G401.6 (cell line): ENCODE data around the gene SPATA2.
"Not testable (repeated sequence)": the region's sequence is repeated elsewhere in the genome, so short reads cannot be mapped to it uniquely, and the experiment has no call there.

Source experiments
- FAIRE-seq: peaks from 2 replicates; lab custom pipeline; 2012; peaks lifted over from hg19 to GRCh38; lab: Jason Lieb, UNC

Gene SPATA2

DNA sequence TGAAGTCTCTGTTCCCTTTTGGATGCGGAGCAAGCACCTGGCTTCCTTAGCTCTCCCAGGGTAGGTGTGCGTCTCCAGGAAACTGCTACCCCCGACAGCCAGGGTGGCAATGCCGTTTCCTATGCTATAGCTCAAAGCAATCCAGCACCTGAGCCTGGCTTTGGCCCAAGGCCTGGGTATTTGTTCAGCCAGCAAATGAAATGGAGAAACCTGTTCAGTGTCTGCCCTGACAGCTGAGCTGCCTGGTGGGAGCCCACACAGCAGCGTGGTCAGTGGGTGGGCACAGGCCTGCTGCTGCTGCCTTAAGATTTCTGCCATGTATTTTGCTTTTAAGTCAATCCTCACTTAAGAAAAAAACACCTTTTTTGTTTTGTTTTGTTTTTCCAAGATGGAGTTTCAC is 13.7 kb downstream of the SPATA2 start:
- FAIRE-seq = no peak

DNA sequence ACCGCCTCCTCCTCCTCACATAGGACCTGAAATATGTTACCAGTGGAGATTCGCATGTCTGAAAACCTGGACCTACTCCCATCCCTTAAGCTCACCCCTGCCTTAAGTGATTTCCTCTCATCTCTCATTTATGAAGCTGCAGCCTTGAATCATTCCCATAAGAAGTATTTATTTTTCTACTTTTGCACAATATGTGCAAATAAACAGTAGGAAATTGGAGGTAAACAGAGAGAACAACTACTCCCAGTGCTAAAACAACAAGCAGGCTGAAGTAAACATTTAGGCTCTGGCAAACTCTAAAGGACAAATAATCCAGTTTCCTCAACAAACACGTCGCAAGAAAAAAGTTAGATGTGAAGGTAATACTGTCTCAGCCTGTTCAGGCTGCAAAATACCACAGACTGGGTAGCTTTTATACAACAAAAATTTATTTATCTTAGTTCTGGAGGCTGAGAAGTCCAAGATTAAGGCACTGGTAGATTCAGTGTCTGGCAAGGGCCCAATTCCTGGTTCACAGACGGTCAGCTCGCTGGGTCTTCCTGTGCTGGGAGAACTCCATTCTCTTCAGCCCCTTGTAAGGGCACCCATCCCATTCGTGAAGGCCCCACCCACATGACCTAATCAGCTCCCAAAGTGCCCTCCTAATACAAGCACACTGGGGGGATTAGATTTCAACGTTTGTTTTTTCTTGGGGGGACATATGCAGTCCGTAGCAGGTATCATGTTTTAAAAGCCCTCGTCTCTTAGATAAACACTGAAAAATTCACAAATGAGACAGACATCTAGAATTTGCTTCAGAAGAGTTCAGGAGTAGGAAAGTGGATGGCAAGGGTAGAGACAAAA is 15.6 kb downstream of the SPATA2 start:
- no peak for FAIRE-seq

GRCh38 chr20:49896204-49896603 is 19.1 kb downstream of the SPATA2 start:
- no peak for FAIRE-seq

DNA sequence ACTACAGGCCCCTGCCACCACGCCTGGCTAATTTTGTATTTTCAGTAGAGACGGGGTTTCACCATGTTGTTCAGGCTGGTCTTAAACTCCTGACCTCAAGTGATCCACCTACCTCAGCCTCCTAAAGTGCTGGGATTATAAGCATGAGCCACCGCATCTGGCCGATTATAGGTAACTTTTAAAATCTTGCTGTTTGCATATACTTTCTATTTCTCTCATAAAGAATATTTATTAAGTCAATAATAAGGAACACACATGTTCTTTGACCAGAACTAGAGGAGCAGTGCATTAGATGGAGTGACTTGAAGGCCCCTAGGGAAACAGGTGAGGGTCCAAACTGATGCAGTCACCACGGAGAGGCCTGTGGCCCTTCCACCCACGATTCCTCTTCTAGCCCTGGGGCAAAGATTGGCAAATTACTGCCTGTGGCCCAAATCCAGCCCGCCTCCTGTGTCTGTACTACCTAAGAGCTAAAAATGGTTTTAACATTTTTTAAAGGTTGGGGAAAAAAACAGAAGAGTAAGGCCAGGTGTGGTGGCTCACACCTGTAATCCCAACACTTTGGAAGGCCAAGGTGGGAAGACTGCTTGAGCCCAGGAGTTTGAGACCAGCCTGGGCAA is 19.7 kb downstream of the SPATA2 start:
- FAIRE-seq = not testable (repeated sequence)

GRCh38 chr20:49894073-49894470 is 21.3 kb downstream of the SPATA2 start:
- no peak for FAIRE-seq

DNA sequence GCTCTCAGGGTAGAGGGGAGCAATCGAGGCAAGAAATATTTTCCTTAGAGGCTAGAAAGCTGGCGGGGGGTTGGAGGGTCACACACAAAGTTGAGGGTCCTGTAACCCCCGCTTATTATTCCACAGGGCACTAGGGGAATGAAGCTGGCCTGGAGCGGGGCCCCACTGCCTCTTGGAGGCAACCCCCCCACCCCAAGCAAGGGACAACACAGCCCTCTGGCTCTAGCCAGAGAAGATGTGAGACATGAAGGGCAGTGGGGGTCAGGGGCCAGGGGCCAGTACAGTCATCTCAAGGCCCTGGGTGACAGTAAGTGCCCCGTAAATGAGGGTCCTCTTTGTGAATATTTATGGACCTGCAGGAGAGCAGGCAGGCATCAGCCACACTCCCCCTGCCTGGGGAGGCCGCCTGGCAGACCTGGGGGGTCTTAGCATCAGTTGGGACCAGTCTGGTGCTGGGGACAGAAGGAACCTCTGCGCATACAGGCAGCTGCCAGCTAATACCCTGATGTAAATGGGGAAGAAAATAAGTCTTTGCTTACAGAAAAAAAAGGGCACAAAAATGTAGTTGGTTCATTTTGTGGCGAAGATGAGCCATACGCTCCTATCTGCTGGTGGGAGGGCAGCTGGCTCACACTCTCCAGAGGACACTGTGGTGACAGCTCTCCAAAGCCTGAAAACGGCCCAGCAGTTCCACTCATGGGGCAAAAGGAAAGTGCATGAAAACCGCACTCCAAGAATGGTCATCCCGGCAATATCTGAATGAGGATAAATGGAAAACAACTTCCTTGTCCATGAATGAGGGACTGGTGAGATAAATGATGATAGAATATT is 21.9 kb downstream of the SPATA2 start:
- FAIRE-seq = no peak

GRCh38 chr20:49892817-49893216 is 22.5 kb downstream of the SPATA2 start:
- no peak for FAIRE-seq

DNA sequence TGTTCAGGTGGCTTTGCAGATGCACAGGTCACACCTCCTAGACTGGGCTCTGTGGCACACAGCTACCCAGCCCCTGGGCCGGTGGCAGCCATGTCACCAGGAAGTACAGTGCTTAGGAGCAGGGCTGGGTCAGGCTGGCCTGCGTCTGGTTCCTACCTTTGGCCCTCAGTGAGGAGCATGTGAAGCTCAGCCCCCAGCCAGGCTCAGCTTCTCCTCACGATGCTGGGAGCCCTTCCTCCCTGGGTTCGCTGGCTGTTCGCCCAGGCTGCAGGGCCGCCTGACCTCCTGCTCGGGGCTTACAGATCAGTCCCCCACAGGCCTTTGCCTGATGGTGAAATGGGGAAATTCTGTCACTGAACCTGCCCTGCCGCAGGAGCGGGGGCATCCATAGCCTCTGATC is 23.1 kb downstream of the SPATA2 start:
- no peak for FAIRE-seq

DNA sequence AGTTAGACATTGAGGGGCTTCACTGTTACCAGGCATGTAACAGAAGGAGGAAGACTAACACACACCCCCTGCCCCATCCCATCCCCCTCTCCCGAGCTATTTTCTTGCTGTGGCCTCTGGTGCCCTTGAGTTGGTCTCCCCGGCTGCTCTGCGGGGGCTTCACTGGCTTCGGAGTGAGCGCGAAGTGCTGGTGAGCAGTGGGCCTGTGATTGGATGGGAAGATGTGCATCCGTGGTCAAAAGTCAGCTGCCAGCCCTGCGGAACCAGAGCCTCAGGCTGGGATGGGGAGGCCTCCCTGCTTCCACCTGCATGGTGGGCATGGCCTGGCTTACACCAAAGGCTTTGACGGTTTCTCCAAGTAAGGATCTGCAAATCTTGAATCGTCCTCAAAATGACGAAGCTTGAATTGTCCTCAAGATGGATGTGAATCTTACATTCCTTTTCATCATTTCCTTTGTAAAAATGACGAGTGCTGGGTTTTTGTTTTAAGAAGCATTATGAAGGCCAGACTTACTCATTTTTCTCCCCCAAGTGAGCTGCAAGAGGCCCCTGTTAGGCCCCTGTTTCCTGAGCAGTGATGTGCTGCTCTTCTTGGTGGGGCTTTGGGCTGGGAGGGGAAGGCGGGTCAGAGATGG is 23.7 kb downstream of the SPATA2 start:
- no peak for FAIRE-seq

GRCh38 chr20:49890471-49891361 is 24.6 kb downstream of the SPATA2 start:
- no peak for FAIRE-seq

GRCh38 chr20:49889935-49890333 is 25.4 kb downstream of the SPATA2 start:
- FAIRE-seq = no peak

DNA sequence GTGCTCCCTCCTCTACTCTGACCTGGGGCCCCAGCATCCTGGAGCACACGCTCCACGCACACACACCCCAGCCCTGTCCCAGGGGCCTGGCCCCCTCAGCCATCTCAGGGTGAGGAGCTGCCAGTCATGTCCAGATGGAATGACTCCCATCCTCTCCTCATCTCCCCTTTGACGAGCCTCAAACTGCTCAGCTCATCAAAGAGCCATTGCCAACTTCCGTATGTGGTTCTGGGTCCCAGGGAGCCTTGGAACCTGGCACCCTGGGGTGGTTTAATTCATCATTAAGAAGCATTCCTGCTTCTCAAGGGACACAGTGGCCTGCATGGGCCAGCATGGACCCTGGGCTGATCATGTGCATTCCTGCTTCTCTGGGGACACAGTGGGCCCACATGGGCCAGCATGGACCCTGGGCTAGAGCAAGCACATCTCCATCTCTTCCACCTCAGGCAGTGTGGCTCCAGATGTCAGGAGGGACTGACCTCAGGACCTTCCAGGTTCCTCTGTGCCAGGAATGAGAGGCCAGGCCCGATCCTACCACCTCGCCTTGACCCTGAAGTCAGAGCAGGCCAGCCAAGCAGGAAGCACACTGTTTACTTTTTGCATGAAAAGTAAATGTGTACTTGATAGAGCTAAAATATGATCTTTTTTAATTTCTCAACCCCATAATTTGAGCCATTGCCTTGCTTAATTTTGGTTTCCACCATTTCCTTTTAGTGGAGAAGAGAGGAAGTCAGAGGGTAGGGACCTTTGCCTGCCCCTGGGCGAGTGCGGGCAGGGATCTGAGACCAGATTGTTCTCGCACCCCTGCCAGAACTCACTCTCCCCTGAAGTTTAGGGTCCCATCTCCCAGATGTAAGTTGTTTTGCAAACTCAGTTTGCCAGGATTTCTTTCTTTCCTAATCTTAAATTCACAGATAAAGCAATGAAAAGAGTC is 26.1 kb downstream of the SPATA2 start:
- FAIRE-seq = no peak

GRCh38 chr20:49888212-49889000 is 26.9 kb downstream of the SPATA2 start:
- peak; percentile 80 for FAIRE-seq

DNA sequence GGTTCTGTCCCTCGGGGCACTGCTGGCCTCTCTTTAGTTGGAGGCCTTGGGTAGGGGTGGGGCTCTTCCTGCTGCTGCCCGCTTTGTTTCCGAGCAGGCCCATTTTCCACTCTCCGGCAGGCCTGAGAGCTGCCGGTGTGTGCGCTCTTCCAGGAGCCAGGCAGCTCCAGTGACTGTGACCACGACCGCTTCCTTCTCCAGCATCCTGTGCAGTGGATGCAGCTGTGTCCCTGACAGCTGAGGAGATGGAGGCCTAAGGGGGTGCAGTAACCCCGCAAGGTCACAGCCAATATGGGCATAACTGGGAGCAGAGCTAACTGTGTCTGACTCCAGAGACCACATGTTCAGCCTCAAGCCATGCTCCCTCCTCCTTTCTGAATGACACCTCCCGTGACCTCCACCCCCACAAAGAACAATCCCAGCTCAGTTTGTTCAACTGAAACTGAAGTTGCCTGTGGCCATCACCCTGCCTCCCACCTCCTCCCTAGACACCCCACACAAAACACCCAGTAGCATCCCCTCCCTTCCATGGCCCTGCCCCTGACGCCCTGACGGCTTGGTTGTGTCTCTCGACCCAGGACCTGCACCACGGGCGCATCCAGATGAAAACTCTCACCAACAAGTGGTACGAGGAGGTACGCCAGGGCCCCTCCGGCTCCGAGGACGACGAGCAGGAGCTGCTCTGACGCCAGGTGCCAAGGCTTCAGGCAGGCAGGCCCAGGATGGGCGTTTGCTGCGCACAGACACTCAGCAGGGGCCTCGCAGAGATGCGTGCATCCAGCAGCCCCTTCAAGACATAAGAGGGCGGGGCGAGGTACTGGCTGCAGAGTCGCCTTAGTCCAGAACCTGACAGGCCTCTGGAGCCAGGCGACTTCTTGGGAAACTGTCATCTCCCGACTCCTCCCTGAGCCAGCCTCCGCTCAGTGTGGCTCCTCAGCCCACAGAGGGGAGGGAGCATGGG is 27.8 kb downstream of the SPATA2 start:
- no peak for FAIRE-seq

DNA sequence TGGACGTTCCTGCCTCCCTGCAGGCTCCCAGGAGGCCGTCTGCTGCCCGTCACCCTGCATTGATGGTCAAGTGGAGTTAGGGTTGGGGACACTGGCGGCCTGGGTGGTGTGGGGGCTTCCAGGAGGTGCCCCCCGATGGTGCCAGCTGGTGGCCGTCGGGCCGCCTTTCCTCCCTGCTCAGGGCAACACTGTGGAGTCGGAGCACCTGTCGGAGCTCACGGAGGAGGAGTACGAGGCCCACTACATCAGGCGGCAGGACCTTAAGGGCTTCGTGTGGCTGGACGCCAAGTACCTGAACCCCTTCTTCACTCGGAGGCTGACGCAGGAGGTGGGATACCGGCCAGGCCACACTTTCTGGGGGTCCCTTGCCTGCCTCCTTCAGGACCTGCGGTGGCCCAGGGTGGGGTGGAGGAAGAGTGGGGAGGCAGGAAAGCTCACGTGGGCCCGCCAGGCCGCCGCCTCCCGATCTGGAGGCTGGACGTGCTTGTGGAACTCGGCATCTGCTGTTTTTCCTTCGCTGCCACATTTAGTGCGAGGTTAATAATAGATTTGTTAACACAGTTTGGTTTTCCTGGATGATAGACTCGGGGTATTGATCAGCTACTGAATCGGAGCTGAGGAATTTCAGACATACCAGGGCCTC is 28.6 kb downstream of the SPATA2 start:
- no peak for FAIRE-seq

- FAIRE-seq = no peak
Observed at GRCh38 chr20:49885558-49886332, 29.6 kb downstream of the SPATA2 start.

DNA sequence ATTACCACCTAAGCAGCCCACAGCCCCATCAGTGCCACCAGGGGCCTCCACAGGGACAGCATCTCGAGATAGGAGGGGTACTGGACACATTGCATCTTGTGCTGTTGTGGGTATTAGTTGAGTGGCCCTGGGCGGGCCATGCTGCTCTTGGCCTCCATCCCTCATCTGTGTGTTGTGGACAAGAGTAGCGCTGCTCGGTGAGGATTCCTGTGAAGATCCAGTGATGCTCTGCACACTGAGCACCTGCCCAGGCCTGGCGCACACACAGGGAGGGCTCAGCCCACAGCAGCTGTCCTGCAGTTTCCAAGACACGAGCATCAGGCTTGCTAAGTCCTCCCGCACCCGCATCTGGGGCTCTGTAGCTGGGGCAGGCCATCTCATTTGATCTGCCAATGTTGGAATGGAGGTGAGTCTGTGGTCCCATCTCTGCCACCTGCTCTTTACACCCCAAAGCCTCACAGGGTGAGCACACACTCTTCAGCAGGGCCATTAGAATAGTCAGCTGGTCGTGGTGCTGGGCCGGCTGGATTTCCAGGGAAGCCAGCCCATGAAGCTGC is 32.0 kb downstream of the SPATA2 start:
- no peak for FAIRE-seq
